ENCODE measurements around the gene TP53I11. TPM values are rescaled to one million over a fixed set of nuclear protein-coding genes. Genes with fewer than 3 reads are reported as not detected.

Gene TP53I11
- total and polyA plus RNA-seq, 2 donors (not counting 3 experiments of a cell fraction or from before 2014, with no cell fraction given) = 31.5 to 79.4 TPM

GRCh38 chr11:44968510-44968909 lies 17.8 kb upstream of the TP53I11 start:
- CTCF ChIA-PET = interaction anchor here (2.0 kb wide), 1 partner anchor 32 kb away, joined by 6 read pairs; no protein-coding TSS in a partner anchor
- TF ChIP-seq FOS (IDR thresholded peaks at IDR 0.05; ENCODE audit: borderline replicate concordance, insufficient read depth, low read length) (no peak), MYC (IDR thresholded peaks at IDR 0.05; ENCODE audit: low read depth, low read length) (no peak), GATA2 (IDR thresholded peaks at IDR 0.05; ENCODE audit: insufficient read depth, insufficient read length, low read depth, low read length) (no peak), CTCF (IDR thresholded peaks at IDR 0.05; ENCODE audit: extremely low read depth in 1 of 2, insufficient read depth in 1 of 2, low read depth in 1 of 2, low read length in 2 of 2) (no peak), MAX (IDR thresholded peaks at IDR 0.05; ENCODE audit: insufficient read depth, insufficient read length) (no peak), POLR2AphosphoS5 (IDR thresholded peaks at IDR 0.05; ENCODE audit: insufficient read depth, low read depth, low read length) (no peak), POLR2A (IDR thresholded peaks at IDR 0.05; ENCODE audit: low read depth, low read length) (no peak)
- no peaks in the 10 kb centered on the region for H4K20me1 ChIP-seq (replicated peaks; ENCODE audit: control insufficient read depth, extremely low read depth, insufficient read depth, low read length)
- FAIRE-seq (no peak), DNase-seq (ENCODE audit: low read depth, low spot score) (no peak)
- no peak overlapping the region for H2AFZ ChIP-seq (ENCODE audit: low read depth, low read length)
- no peaks in the 10 kb centered on the region for H3K9me3 ChIP-seq (replicated peaks; ENCODE audit: control insufficient read depth, insufficient read depth, low read length)
- no peaks in the 10 kb centered on the region for H3K79me2 ChIP-seq (ENCODE audit: control insufficient read depth, insufficient read depth, low read length)
- no TSS peak for BruUV-seq (replicated peaks)
- POLR2A ChIA-PET = no interaction called here
- H3K4me2 ChIP-seq (ENCODE audit: insufficient read depth, low read length) = no peak overlapping the region
- H3K4me1 ChIP-seq (ENCODE audit: control insufficient read depth, extremely low read depth, insufficient read depth, low read length) = no peaks in the 10 kb centered on the region
- no peak overlapping the region for H3K9ac ChIP-seq (replicated peaks; ENCODE audit: extremely low read depth, insufficient read depth, low read length)
- H3K36me3 ChIP-seq (ENCODE audit: control insufficient read depth in 2 of 2, extremely low read depth in 1 of 2, insufficient read depth in 2 of 2, low read length in 2 of 2) = no peaks in the 10 kb centered on the region
- no peak overlapping the region for H3K27ac ChIP-seq (ENCODE audit: insufficient read depth, low read depth, low read length)
- peaks cover 0 to 3% of the 10 kb centered on the region in 2 experiments for H3K27me3 ChIP-seq (ENCODE audit: control insufficient read depth in 2 of 2, insufficient read depth in 2 of 2, low read length in 2 of 2)
- dilution Hi-C loops (cut with MboI; ENCODE audit: extremely low pct_ligation_motif_present, low sequenced_read_pairs) (no loop called here), intact Hi-C loops (cut with micrococcal nuclease) (no loop called here)
- no peak overlapping the region for H3K4me3 ChIP-seq (replicated peaks in 1 of 3; ENCODE audit: insufficient read depth in 1 of 3, low read depth in 1 of 3, low read length in 3 of 3)
- no peaks in the 10 kb centered on the region for H3K9me1 ChIP-seq (replicated peaks; ENCODE audit: control insufficient read depth, extremely low read depth, insufficient read depth, low read length)

All from endothelial cell of umbilical vein (primary cell).